Stimulated activated naive B cell treated with anti-CD40 and anti-IgM and Interleukin-4, amounts not matched to agents 10 μg/mL and 1 μg/mL and 100 μg/mL, for 72 hours (primary cell): Measurements from ENCODE around the gene TTLL8.
A peak's percentile ranks its signal among the peaks of the same experiment; 100 is the strongest.

Source experiments
- ATAC-seq, 2 donors: fragments of 150-1000 bp; cut with Tn5 transposase; replicated peaks; 2 replicates each; pipeline ENCODE4 v1.10.0; 2021; ENCODE audit warnings: moderate library complexity in 1 of 2
- DNase-seq: peaks from one replicate; pipeline ENCODE4 v3.0.0; 2021
- H3K27ac Mint-ChIP-seq: one replicate; pipeline ENCODE4 v1.8.0; 2022; ENCODE audit warnings: mild to moderate bottlenecking, mixed read lengths
- H3K27me3 Mint-ChIP-seq, 2 donors: one replicate each; pipeline ENCODE4 v1.8.0; 2022; ENCODE audit warnings: mixed read lengths in 2 of 2
- H3K36me3 Mint-ChIP-seq, 2 donors: one replicate each; pipeline ENCODE4 v1.8.0; 2022; ENCODE audit warnings: mixed read lengths in 2 of 2, mild to moderate bottlenecking in 1 of 2
- H3K4me1 Mint-ChIP-seq, 2 donors: one replicate each; pipeline ENCODE4 v1.8.0; 2022; ENCODE audit warnings: mixed read lengths in 2 of 2, mild to moderate bottlenecking in 1 of 2
- H3K4me3 Mint-ChIP-seq, 2 donors: one replicate each; pipeline ENCODE4 v1.8.0; 2022; ENCODE audit warnings: mild to moderate bottlenecking in 2 of 2, mixed read lengths in 2 of 2, moderate library complexity in 1 of 2
- H3K9me3 Mint-ChIP-seq, 2 donors: one replicate each; pipeline ENCODE4 v1.8.0; 2022; ENCODE audit warnings: mixed read lengths in 2 of 2, mild to moderate bottlenecking in 1 of 2

Gene TTLL8

GRCh38 chr22:50076646-50077535 lies 18.8 kb upstream of the TTLL8 start:
- no peak for ATAC-seq
- DNase-seq = no peak
- no peaks in the 10 kb centered on the region for H3K36me3 Mint-ChIP-seq
- H3K4me3 Mint-ChIP-seq = no peak overlapping the region
- H3K27ac Mint-ChIP-seq = no peak overlapping the region
- H3K4me1 Mint-ChIP-seq = peaks cover 4 to 7% of the 10 kb centered on the region in 2 donors
- H3K9me3 Mint-ChIP-seq = no peaks in the 10 kb centered on the region
- peaks cover 13 to 14% of the 10 kb centered on the region in 2 donors for H3K27me3 Mint-ChIP-seq

GRCh38 chr22:50074551-50075530 lies 16.7 kb upstream of the TTLL8 start:
- Mint-ChIP-seq H3K27me3 (no peaks in the 10 kb centered on the region), H3K4me1 (peaks cover 4 to 7% of the 10 kb centered on the region in 2 donors), H3K27ac (peak overlapping the region; percentile 59), H3K4me3 (no peak overlapping the region), H3K9me3 (no peaks in the 10 kb centered on the region), H3K36me3 (no peaks in the 10 kb centered on the region)
- no peak for DNase-seq
- ATAC-seq = no peak

- Mint-ChIP-seq H3K4me1 (peaks cover 4 to 7% of the 10 kb centered on the region in 2 donors), H3K36me3 (no peaks in the 10 kb centered on the region), H3K9me3 (no peaks in the 10 kb centered on the region), H3K27ac (no peak overlapping the region), H3K4me3 (no peak overlapping the region), H3K27me3 (peaks cover 0 to 4% of the 10 kb centered on the region in 2 donors)
- ATAC-seq (no peak), DNase-seq (no peak)
Measured at GRCh38 chr22:50074056-50074455, 16.0 kb upstream of the TTLL8 start.

- Mint-ChIP-seq H3K27me3 (peaks cover 0 to 4% of the 10 kb centered on the region in 2 donors), H3K27ac (no peak overlapping the region), H3K4me3 (no peak overlapping the region), H3K4me1 (peaks cover 4 to 7% of the 10 kb centered on the region in 2 donors), H3K36me3 (no peaks in the 10 kb centered on the region), H3K9me3 (no peaks in the 10 kb centered on the region)
- no peak for ATAC-seq
- DNase-seq = no peak
Measured at GRCh38 chr22:50072714-50073538, 14.8 kb upstream of the TTLL8 start.

GRCh38 chr22:50072167-50072555 lies 14.1 kb upstream of the TTLL8 start:
- H3K9me3 Mint-ChIP-seq = no peaks in the 10 kb centered on the region
- no peak overlapping the region for H3K27ac Mint-ChIP-seq
- H3K4me3 Mint-ChIP-seq = no peak overlapping the region
- H3K27me3 Mint-ChIP-seq = peaks cover 0 to 4% of the 10 kb centered on the region in 2 donors
- no peak for DNase-seq
- H3K4me1 Mint-ChIP-seq = peaks cover 4 to 7% of the 10 kb centered on the region in 2 donors
- no peaks in the 10 kb centered on the region for H3K36me3 Mint-ChIP-seq
- ATAC-seq = no peak

- Mint-ChIP-seq H3K9me3 (no peaks in the 10 kb centered on the region), H3K27me3 (peaks cover 0 to 4% of the 10 kb centered on the region in 2 donors), H3K27ac (no peak overlapping the region), H3K4me3 (no peak overlapping the region), H3K4me1 (peaks cover 4 to 7% of the 10 kb centered on the region in 2 donors), H3K36me3 (no peaks in the 10 kb centered on the region)
- DNase-seq (no peak), ATAC-seq (no peak)
Measured at GRCh38 chr22:50071432-50072166, 13.5 kb upstream of the TTLL8 start.

- Mint-ChIP-seq H3K9me3 (no peaks in the 10 kb centered on the region), H3K4me1 (peaks cover 0 to under 1% of the 10 kb centered on the region in 2 donors), H3K36me3 (no peaks in the 10 kb centered on the region), H3K27ac (no peak overlapping the region), H3K27me3 (peaks cover 0 to 4% of the 10 kb centered on the region in 2 donors), H3K4me3 (no peak overlapping the region)
- ATAC-seq (no peak), DNase-seq (no peak)
Measured at GRCh38 chr22:50070366-50070765, 12.3 kb upstream of the TTLL8 start.

- no peak for DNase-seq
- H3K4me3 Mint-ChIP-seq = no peak overlapping the region
- H3K4me1 Mint-ChIP-seq = no peaks in the 10 kb centered on the region
- no peak overlapping the region for H3K27ac Mint-ChIP-seq
- ATAC-seq = no peak
- H3K9me3 Mint-ChIP-seq = no peaks in the 10 kb centered on the region
- peaks cover 4 to 6% of the 10 kb centered on the region in 2 donors for H3K27me3 Mint-ChIP-seq
- no peaks in the 10 kb centered on the region for H3K36me3 Mint-ChIP-seq
Measured at GRCh38 chr22:50068096-50068495, 10.0 kb upstream of the TTLL8 start.

- H3K36me3 Mint-ChIP-seq = no peaks in the 10 kb centered on the region
- H3K9me3 Mint-ChIP-seq = no peaks in the 10 kb centered on the region
- no peak overlapping the region for H3K4me3 Mint-ChIP-seq
- no peaks in the 10 kb centered on the region for H3K4me1 Mint-ChIP-seq
- no peak overlapping the region for H3K27ac Mint-ChIP-seq
- peaks cover 4 to 6% of the 10 kb centered on the region in 2 donors for H3K27me3 Mint-ChIP-seq
- DNase-seq = no peak
- ATAC-seq = no peak
Measured at GRCh38 chr22:50067244-50067643, 9.1 kb upstream of the TTLL8 start.

GRCh38 chr22:50064453-50064852 lies 6.4 kb upstream of the TTLL8 start:
- peaks cover 0 to 9% of the 10 kb centered on the region in 2 donors for H3K4me1 Mint-ChIP-seq

GRCh38 chr22:50063589-50064393 lies 5.7 kb upstream of the TTLL8 start:
- no peak for DNase-seq
- ATAC-seq = no peak
- Mint-ChIP-seq H3K36me3 (no peaks in the 10 kb centered on the region), H3K27me3 (peaks cover 18 to 34% of the 10 kb centered on the region in 2 donors), H3K4me3 (no peak overlapping the region), H3K4me1 (peaks cover 0 to 16% of the 10 kb centered on the region in 2 donors), H3K27ac (no peak overlapping the region), H3K9me3 (no peaks in the 10 kb centered on the region)

More at GRCh38 chr22:50064453-50064852, 6.4 kb upstream of the TTLL8 start:
- Mint-ChIP-seq H3K9me3 (no peaks in the 10 kb centered on the region), H3K4me3 (no peak overlapping the region), H3K27ac (no peak overlapping the region), H3K36me3 (no peaks in the 10 kb centered on the region), H3K27me3 (peaks cover 13 to 27% of the 10 kb centered on the region in 2 donors)
- no peak for DNase-seq
- ATAC-seq = no peak

- H3K27me3 Mint-ChIP-seq = peaks cover 21 to 39% of the 10 kb centered on the region in 2 donors
- ATAC-seq (no peak), DNase-seq (no peak)
- no peaks in the 10 kb centered on the region for H3K9me3 Mint-ChIP-seq
- no peak overlapping the region for H3K4me3 Mint-ChIP-seq
- peaks cover 1 to 16% of the 10 kb centered on the region in 2 donors for H3K4me1 Mint-ChIP-seq
- no peaks in the 10 kb centered on the region for H3K36me3 Mint-ChIP-seq
- no peak overlapping the region for H3K27ac Mint-ChIP-seq
Measured at GRCh38 chr22:50062509-50063135, 4.5 kb upstream of the TTLL8 start.
